HG02884 (cell line): Measurements from ENCODE around the gene VAC14.

Experiments used
- ATAC-seq: cut with Tn5 transposase; IDR thresholded peaks from one replicate; pipeline ENCODE4 v1.9.1; 2021; ENCODE audit warnings: mild to moderate bottlenecking, moderate library complexity; ENCODE audit not compliant: unreplicated experiment

VAC14 gene

GRCh38 chr16:70710422-70711210 is 90.3 kb downstream of the VAC14 start:
- no peak for ATAC-seq

GRCh38 chr16:70709942-70710341 is 91.0 kb downstream of the VAC14 start:
- no peak for ATAC-seq

DNA sequence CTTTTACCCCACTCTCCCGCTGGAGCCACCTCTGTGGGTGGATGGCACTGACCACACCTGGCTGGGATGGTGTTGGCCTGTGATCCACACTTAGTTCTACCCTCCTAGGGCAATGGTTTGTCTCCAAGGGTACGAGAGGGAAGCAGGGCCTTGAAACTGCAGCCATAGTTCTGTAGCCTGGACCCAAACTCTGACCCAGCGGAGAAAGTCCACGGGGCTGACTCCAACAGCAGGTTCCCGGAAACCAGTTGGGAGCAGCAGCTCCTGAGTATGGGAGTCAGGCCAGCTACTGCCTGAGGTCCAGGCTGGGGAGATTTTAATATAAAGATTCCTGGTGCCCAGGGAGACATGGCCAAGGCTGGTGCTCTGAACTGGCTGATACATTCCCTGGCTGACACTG is 91.5 kb downstream of the VAC14 start:
- no peak for ATAC-seq

DNA sequence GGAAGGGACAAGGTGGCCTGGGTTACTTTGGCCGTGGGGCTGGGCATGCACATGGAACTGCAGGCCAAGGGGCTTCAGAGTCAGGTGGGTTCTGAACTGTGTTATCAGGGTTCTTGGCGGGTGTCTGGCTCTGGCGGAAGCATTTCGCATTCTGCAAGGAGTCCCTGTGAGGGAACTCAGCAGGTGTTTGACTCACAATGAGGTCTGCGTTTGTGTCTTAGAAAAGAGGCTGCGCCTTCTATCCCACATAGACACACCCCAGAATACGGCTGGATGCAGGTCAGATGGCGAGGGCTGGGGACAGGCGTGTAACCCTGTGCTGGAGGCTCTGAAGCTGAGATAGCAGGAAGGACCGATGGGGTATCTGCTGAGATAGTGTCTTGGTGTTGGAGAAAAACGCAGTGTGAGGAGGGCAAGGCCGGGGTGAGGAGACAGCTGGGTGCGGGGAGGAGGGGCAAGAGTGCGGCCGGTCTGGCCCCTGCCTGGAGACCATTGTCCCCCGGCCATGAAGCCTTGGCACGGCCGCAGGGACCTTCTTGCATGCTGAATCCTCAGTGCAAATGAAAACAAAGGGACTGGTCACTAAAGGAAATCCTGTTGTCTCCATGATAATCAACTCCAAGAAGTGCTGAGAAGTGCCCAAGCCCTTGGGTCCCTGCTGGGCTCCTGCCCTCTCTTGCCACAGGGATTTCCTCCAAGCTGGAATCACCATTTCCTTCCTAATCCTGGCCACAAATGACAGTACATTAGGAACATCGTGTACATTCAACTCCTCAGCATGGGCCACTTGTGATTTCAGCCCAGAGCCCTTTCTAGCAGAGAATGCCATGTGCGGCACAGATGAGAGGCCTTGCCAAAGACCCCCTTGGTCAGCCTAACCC is 92.4 kb downstream of the VAC14 start:
- ATAC-seq, result no peak

DNA sequence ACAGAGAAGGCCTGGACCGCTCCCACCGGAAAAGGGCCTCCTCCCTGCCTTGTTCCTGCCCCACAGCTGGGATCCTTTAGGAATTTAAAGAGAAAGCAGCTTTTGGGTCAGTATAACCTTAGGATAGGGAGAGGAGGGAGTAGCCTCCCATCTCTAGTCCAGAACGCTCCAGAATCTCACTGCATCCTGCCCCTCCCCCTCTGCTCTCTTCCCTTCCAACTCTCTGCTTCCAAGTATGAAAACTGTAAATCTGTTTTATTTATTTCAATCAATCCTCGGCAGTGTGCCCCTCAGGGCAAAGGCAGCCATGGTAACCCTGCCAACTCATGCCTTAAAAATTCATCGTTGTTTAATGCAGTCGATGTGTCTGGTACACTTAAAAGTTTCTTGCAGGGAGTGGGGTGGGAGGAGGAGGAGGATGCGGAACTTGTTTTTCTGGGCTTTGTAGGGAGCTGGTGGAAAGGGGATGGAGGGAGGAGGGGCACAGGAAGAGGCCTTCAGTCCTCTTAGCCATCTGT is 94.0 kb downstream of the VAC14 start:
- ATAC-seq, result no peak

- no peak for ATAC-seq
Observed at GRCh38 chr16:70705056-70705455, 95.9 kb downstream of the VAC14 start.

DNA sequence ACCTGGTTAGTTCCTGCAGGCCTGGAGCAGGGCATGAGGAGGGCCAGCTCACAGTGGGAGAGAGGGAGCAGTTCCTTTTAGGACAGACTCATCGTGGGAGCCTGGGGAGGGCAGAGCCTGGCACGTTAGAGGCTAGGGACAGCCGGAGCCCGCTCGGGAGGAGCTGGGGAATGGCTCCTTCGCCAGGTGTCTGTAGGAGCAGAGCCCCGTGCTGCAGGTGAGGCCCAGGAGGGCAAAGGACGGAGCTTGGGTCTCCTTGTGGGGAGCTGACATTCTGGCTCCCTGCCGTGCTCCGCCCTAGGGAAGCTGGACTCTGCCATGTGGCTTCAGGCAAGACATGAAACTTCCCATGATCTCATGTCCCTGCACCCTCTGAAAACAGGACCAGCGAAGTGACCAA is 96.4 kb downstream of the VAC14 start:
- ATAC-seq, result no peak

GRCh38 chr16:70703835-70704381 is 97.0 kb downstream of the VAC14 start:
- ATAC-seq, result no peak

DNA sequence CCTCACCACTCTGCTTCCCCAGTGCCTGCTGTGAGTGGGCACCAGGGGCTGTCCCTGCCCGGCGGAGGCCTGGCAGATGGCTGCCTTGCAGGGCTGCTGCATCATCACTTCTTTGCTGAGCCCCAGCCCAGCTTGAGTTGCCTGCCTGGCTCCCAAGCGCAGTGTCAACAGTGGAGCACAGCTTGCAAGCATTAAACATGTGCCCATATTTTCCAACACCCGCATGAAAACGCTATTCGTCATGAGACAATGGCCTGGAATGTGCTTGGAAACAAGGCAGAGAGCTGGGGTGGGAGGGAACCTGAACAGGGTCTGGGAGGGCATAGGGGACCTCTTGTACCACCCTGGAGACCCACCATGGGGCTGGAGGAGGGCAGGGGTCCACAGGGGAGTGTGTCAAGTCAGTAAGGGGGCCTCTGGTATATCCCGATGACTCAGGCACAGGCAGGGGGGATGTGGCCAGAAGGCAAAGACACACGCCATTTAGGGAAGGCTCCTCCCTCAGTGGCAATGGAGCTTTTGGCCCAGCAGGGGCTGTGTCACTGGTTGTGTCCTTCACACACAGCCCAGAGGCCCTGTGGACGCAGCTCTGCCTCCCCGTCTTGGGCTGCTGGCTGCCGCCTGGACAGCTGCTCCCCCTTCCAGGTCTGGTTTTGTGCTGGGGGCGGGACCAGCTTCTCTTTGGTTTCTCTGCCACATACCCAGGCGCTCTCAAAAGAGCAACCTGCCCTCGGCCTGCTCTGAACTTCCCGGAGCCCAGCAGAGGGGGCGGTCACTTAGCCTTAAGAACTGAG is 97.7 kb downstream of the VAC14 start:
- ATAC-seq, result no peak

- ATAC-seq, result no peak
Observed at GRCh38 chr16:70702624-70703023, 98.3 kb downstream of the VAC14 start.

- ATAC-seq, result no peak
Observed at GRCh38 chr16:70701998-70702397, 99.0 kb downstream of the VAC14 start.

GRCh38 chr16:70701596-70701995 is 99.4 kb downstream of the VAC14 start:
- ATAC-seq, result no peak

DNA sequence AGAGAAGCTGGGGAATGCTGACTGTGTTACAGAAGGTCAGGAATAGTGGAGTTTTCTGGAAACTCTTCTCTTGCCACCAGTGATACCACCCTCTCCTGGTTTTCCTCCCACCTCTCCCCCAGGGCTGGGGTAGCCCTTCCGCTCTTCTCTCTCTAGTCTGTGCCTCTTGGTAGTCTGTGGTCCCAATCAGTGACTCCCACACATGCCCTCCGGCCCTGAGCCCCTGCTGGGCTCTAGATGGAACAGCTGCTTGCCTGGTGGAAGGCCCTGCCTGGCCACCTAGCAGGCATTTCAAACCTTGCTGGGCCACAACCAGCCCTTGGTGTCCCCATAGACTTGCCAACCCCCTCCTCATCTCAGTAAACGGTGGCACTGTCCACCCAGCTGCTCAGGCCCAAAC is 99.9 kb downstream of the VAC14 start:
- ATAC-seq, result no peak

DNA sequence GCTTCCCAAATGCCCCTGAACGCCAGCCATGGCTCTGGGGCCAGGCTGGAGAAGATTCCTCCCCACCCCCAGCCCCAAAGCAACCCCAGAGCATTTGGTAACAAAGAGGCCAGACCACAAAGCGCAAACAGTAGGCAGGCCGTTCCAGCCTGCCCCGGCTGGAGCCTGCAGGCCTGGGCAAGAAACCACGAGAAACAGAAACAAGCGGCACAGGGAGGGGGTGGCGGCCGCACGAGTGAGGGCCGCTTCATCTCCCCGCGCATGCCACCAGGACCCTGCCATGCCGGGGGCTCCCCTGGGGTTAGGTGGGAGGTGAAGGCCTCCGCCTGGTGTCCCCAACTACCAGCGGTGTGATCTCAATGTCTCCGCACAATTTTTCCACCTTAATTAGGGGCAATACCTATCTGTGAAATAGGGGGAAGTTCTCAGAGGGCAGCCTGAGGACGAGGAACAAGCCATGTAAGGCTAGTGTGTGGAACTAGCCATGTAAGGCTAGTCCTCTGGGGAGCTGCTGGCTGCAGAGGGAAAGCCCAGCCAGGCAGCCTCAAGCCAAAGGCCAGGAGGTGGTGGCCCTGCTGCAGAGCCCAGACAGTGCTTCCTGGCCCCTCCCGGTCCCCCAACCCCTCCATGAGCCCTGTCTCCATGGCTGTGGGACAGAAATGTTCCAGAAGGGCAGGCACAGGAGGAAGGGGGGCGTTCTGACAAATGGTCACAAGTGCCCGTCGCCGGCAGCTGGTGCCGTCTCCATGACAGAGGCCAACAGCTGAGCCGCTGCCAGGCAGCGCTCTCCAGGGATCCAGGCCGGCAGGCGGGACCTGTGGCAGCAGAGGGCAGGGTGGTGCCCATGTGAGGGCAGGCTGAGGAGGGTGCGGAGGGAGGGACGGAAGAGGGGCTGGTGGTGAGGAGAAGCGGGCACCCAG is 100.6 kb downstream of the VAC14 start:
- ATAC-seq, result no peak

DNA sequence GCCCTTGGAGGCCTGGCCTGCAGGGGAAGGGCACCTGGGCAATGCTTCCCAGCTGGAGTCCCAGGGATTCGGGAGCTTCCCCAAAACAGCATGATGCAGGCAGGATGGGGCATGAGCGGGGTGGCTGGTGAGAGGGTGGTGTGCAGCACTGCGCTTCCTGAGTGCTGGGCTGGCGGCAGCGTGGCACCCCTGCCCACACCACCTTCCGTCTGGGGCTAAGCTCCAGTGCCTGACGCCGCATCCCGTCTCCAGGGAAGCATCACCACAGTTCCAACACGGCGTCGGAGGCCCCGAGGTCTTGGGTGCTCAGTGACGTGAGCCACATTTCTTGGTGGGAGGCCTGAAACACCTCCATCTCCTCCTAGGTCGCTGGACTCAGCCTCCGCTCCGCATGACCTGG is 101.3 kb downstream of the VAC14 start:
- ATAC-seq, result no peak

GRCh38 chr16:70698901-70699300 is 102.1 kb downstream of the VAC14 start:
- ATAC-seq, result no peak

GRCh38 chr16:70697594-70698170 is 103.3 kb downstream of the VAC14 start:
- ATAC-seq, result no peak

GRCh38 chr16:70696952-70697593 is 103.9 kb downstream of the VAC14 start:
- ATAC-seq, result no peak

DNA sequence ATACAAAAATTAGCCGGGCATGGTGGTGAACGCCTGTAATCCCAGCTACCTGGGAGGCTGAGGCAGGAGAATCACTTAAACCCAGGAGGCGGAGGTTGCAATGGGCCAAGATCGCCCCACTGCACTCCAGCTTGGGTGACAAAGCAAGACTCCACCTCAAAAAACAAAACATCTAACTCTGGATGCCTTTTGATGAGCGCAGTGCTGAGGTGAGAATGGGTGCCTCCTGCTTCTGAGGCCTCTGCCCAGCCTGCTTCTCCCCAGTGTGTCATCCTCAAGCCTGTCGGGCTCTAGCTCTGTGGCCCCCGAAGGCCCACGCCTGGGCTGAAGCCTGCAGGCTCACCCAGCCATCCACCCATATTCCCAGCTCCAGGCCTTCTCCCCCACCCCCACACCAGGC is 104.6 kb downstream of the VAC14 start:
- no peak for ATAC-seq
